ENCODE data around the gene ARL4A.

The ARL4A gene

DNA sequence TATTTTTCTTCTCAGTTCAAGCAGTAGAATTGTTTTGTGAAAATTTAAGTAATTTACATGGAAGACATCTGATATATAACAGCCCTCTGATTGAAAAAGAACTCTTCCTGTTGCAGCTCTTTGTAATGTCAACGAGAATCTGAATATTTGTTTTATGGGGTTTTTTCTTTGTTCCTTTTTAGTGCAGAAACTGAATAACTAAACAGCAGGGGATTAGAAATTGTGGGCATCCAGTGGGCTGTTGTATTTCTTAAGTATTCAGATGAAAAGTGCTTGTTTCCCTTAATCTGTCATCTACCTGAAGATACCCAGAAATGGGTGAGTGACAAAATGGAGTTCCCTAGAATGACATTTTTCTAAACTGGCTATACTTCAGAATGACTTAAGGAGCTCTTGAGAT, 7.4 kb downstream of the ARL4A start:
- no peaks in the 10 kb centered on the region for H3K27me3 ChIP-seq (ENCODE audit: insufficient read depth, low read length)
- H4K20me1 ChIP-seq (ENCODE audit: insufficient read depth, low read length), result no peaks in the 10 kb centered on the region
- H3F3A ChIP-seq (ENCODE audit: insufficient read depth, low read length), result no peaks in the 10 kb centered on the region
- H3K36me3 ChIP-seq (ENCODE audit: insufficient read depth, low read length), result no peaks in the 10 kb centered on the region
- no peaks in the 10 kb centered on the region for H3K9me3 ChIP-seq (ENCODE audit: low read length)
- H3K4me1 ChIP-seq (ENCODE audit: insufficient read depth, low read length, severe bottlenecking), result no peaks in the 10 kb centered on the region
- H2AFZ ChIP-seq (ENCODE audit: low read length), result no peak overlapping the region
- no peak for TF ChIP-seq EZH2 (IDR thresholded peaks at IDR 0.05; ENCODE audit: borderline replicate concordance, low read length)
- TF ChIP-seq, protein P1, sequence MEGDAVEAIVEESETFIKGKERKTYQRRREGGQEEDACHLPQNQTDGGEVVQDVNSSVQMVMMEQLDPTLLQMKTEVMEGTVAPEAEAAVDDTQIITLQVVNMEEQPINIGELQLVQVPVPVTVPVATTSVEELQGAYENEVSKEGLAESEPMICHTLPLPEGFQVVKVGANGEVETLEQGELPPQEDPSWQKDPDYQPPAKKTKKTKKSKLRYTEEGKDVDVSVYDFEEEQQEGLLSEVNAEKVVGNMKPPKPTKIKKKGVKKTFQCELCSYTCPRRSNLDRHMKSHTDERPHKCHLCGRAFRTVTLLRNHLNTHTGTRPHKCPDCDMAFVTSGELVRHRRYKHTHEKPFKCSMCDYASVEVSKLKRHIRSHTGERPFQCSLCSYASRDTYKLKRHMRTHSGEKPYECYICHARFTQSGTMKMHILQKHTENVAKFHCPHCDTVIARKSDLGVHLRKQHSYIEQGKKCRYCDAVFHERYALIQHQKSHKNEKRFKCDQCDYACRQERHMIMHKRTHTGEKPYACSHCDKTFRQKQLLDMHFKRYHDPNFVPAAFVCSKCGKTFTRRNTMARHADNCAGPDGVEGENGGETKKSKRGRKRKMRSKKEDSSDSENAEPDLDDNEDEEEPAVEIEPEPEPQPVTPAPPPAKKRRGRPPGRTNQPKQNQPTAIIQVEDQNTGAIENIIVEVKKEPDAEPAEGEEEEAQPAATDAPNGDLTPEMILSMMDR (IDR thresholded peaks at IDR 0.05; ENCODE audit: low read length), result no peak
- H3K79me2 ChIP-seq (ENCODE audit: insufficient read depth, low read length), result no peaks in the 10 kb centered on the region
- no peak overlapping the region for H3K4me3 ChIP-seq (ENCODE audit: low read depth, low read length, poor library complexity, severe bottlenecking)
- no peak overlapping the region for H3K4me2 ChIP-seq (ENCODE audit: low read length)
- H3K9ac ChIP-seq (ENCODE audit: low read length), result no peak overlapping the region
- no peak overlapping the region for H3K27ac ChIP-seq (ENCODE audit: low read depth, low read length, poor library complexity, severe bottlenecking)
- no peaks in the 10 kb centered on the region for H3K9me2 ChIP-seq (ENCODE audit: low read depth, low read length)

- no peaks in the 10 kb centered on the region for H3F3A ChIP-seq (ENCODE audit: insufficient read depth, low read length)
- no peak overlapping the region for H2AFZ ChIP-seq (ENCODE audit: low read length)
- H4K20me1 ChIP-seq (ENCODE audit: insufficient read depth, low read length), result no peaks in the 10 kb centered on the region
- no peak overlapping the region for H3K9ac ChIP-seq (ENCODE audit: low read length)
- H3K27me3 ChIP-seq (ENCODE audit: insufficient read depth, low read length), result no peaks in the 10 kb centered on the region
- H3K4me2 ChIP-seq (ENCODE audit: low read length), result no peak overlapping the region
- H3K79me2 ChIP-seq (ENCODE audit: insufficient read depth, low read length), result no peaks in the 10 kb centered on the region
- TF ChIP-seq, protein P1 (IDR thresholded peaks at IDR 0.05; ENCODE audit: low read length), result no peak
- TF ChIP-seq EZH2 (IDR thresholded peaks at IDR 0.05; ENCODE audit: borderline replicate concordance, low read length), result no peak
- H3K27ac ChIP-seq (ENCODE audit: low read depth, low read length, poor library complexity, severe bottlenecking), result no peak overlapping the region
- no peaks in the 10 kb centered on the region for H3K36me3 ChIP-seq (ENCODE audit: insufficient read depth, low read length)
- H3K4me3 ChIP-seq (ENCODE audit: low read depth, low read length, poor library complexity, severe bottlenecking), result no peak overlapping the region
- no peaks in the 10 kb centered on the region for H3K9me3 ChIP-seq (ENCODE audit: low read length)
- no peaks in the 10 kb centered on the region for H3K4me1 ChIP-seq (ENCODE audit: insufficient read depth, low read length, severe bottlenecking)
- H3K9me2 ChIP-seq (ENCODE audit: low read depth, low read length), result no peaks in the 10 kb centered on the region
Measured at GRCh38 chr7:12695965-12696364, 8.5 kb downstream of the ARL4A start.

- no peaks in the 10 kb centered on the region for H3K27me3 ChIP-seq (ENCODE audit: insufficient read depth, low read length)
- H3K4me3 ChIP-seq (ENCODE audit: low read depth, low read length, poor library complexity, severe bottlenecking), result no peak overlapping the region
- no peaks in the 10 kb centered on the region for H4K20me1 ChIP-seq (ENCODE audit: insufficient read depth, low read length)
- H3K9me3 ChIP-seq (ENCODE audit: low read length), result no peaks in the 10 kb centered on the region
- no peaks in the 10 kb centered on the region for H3K36me3 ChIP-seq (ENCODE audit: insufficient read depth, low read length)
- no peak overlapping the region for H2AFZ ChIP-seq (ENCODE audit: low read length)
- no peak overlapping the region for H3K27ac ChIP-seq (ENCODE audit: low read depth, low read length, poor library complexity, severe bottlenecking)
- no peaks in the 10 kb centered on the region for H3K9me2 ChIP-seq (ENCODE audit: low read depth, low read length)
- TF ChIP-seq EZH2 (IDR thresholded peaks at IDR 0.05; ENCODE audit: borderline replicate concordance, low read length), result no peak
- TF ChIP-seq, protein P1 (IDR thresholded peaks at IDR 0.05; ENCODE audit: low read length), result no peak
- H3K4me1 ChIP-seq (ENCODE audit: insufficient read depth, low read length, severe bottlenecking), result no peaks in the 10 kb centered on the region
- no peaks in the 10 kb centered on the region for H3F3A ChIP-seq (ENCODE audit: insufficient read depth, low read length)
- no peaks in the 10 kb centered on the region for H3K79me2 ChIP-seq (ENCODE audit: insufficient read depth, low read length)
- H3K9ac ChIP-seq (ENCODE audit: low read length), result no peak overlapping the region
- H3K4me2 ChIP-seq (ENCODE audit: low read length), result no peak overlapping the region
Measured at GRCh38 chr7:12699299-12699698, 11.9 kb downstream of the ARL4A start.
